Kidney tubule cell (primary cell): Measurements from ENCODE around the gene AUTS2.
A peak's percentile ranks its signal among the peaks of the same experiment; 100 is the strongest.
"Not testable (repeated sequence)": the region's sequence is repeated elsewhere in the genome, so short reads cannot be mapped to it uniquely, and the experiment has no call there.

Experiments
- DNase-seq: peaks from one replicate; pipeline ENCODE4 v3.0.0-alpha.2; 2018; ENCODE audit warnings: low spot score

The AUTS2 gene

GRCh38 chr7:70714506-70715038 is 1116.3 kb downstream of the AUTS2 start:
- no peak for DNase-seq

GRCh38 chr7:70717553-70718329 is 1119.5 kb downstream of the AUTS2 start:
- peak; percentile 17 for DNase-seq

GRCh38 chr7:70719125-70719524 is 1120.8 kb downstream of the AUTS2 start:
- DNase-seq, result no peak

GRCh38 chr7:70720191-70720873 is 1122.1 kb downstream of the AUTS2 start:
- DNase-seq, result no peak

- DNase-seq, result no peak
These were observed 1123.2 kb downstream of the AUTS2 start for GRCh38 chr7:70721500-70721899.

GRCh38 chr7:70723339-70723738 is 1125.1 kb downstream of the AUTS2 start:
- no peak for DNase-seq

GRCh38 chr7:70725448-70725847 is 1127.2 kb downstream of the AUTS2 start:
- DNase-seq, result no peak

GRCh38 chr7:70726294-70726693 is 1128.0 kb downstream of the AUTS2 start:
- DNase-seq, result no peak

- no peak for DNase-seq
These were observed 1128.7 kb downstream of the AUTS2 start for GRCh38 chr7:70726951-70727378.

- no peak for DNase-seq
These were observed 1129.6 kb downstream of the AUTS2 start for GRCh38 chr7:70727861-70728260.

GRCh38 chr7:70728872-70729552 is 1130.7 kb downstream of the AUTS2 start:
- no peak for DNase-seq

GRCh38 chr7:70729553-70730157 is 1131.4 kb downstream of the AUTS2 start:
- DNase-seq, result not testable (repeated sequence)

GRCh38 chr7:70730451-70731110 is 1132.3 kb downstream of the AUTS2 start:
- DNase-seq, result no peak

GRCh38 chr7:70733090-70733489 is 1134.8 kb downstream of the AUTS2 start:
- no peak for DNase-seq

- DNase-seq, result no peak
These were observed 1136.1 kb downstream of the AUTS2 start for GRCh38 chr7:70734411-70734810.

- DNase-seq, result no peak
These were observed 1137.0 kb downstream of the AUTS2 start for GRCh38 chr7:70735313-70735712.

- DNase-seq, result peak; percentile 79
These were observed 1138.6 kb downstream of the AUTS2 start for GRCh38 chr7:70736715-70737460.

- peak; percentile 74 for DNase-seq
These were observed 1140.0 kb downstream of the AUTS2 start for GRCh38 chr7:70738151-70738885.

- DNase-seq, result peak; percentile 17
These were observed 1141.5 kb downstream of the AUTS2 start for GRCh38 chr7:70739646-70740210.

GRCh38 chr7:70741666-70742065 is 1143.4 kb downstream of the AUTS2 start:
- DNase-seq, result no peak
